CD4-positive, alpha-beta T cell (primary cell): ENCODE results near the gene MEGF11. TPM values are rescaled to one million over a fixed set of nuclear protein-coding genes. Genes with fewer than 3 reads are reported as not detected.
"Not testable (repeated sequence)": the region's sequence is repeated elsewhere in the genome, so short reads cannot be mapped to it uniquely, and the experiment has no call there.

ENCODE experiments used
- ATAC-seq: fragments of 200-7000 bp; cut with Tn5 transposase; one replicate; pipeline ENCODE4 v1.10.0; 2022; ENCODE audit warnings: mild to moderate bottlenecking; ENCODE audit not compliant: poor library complexity
- CTCF ChIA-PET: fragments of 350-600 bp; sonication (Branson Sonifier 250); formaldehyde crosslinking; loops from one replicate; lab custom pipeline; 2021; ENCODE audit warnings: antibody characterized with exemption, inconsistent platforms; lab: Charles Lee
- POLR2A ChIA-PET: fragments of 350-600 bp; sonication (Branson Sonifier 250); formaldehyde crosslinking; loops from one replicate; lab custom pipeline; 2021; ENCODE audit warnings: antibody characterized with exemption, inconsistent platforms; lab: Charles Lee
- DNase-seq, 14 experiments: peaks; one replicate each; pipeline ENCODE4 v3.0.0-alpha.2; 2013 to 2020; ENCODE audit warnings: mixed read lengths in 2 of 14
- H3K27ac ChIP-seq, 2 donors: one replicate each; pipeline versions ENCODE4 v1.5.1 to v1.7.0; 2013; ENCODE audit warnings: low read length in 2 of 2, low read depth in 1 of 2, mild to moderate bottlenecking in 1 of 2
- H3K27me3 ChIP-seq, 2 experiments: 1 replicate in 1 of 2; 2 replicates in 1 of 2; pipeline versions ENCODE4 v1.6.1 to v1.7.0; 2013; ENCODE audit warnings: low read length in 2 of 2, control low read depth in 1 of 2, mild to moderate bottlenecking in 1 of 2, moderate library complexity in 1 of 2; ENCODE audit not compliant: insufficient read depth in 2 of 2, control insufficient read depth in 1 of 2
- H3K36me3 ChIP-seq: one replicate; pipeline ENCODE4 v1.6.1; 2013; ENCODE audit warnings: low read length, control low read depth; ENCODE audit not compliant: insufficient read depth
- H3K4me1 ChIP-seq: one replicate; pipeline ENCODE4 v1.6.1; 2013; ENCODE audit warnings: low read length, control low read depth; ENCODE audit not compliant: insufficient read depth
- H3K4me3 ChIP-seq: one replicate; pipeline ENCODE4 v1.5.1; 2013; ENCODE audit warnings: mild to moderate bottlenecking, low read length, moderate library complexity
- H3K9me3 ChIP-seq, 2 experiments: 1 replicate in 1 of 2; 2 replicates in 1 of 2; pipeline versions ENCODE4 v1.6.1 to v1.7.0; 2013; ENCODE audit warnings: low read length in 2 of 2, mild to moderate bottlenecking in 2 of 2, control low read depth in 1 of 2, moderate library complexity in 1 of 2; ENCODE audit not compliant: control insufficient read depth in 1 of 2, insufficient read depth in 1 of 2
- H3K27ac Mint-ChIP-seq: one replicate; pipeline ENCODE4 v1.8.0; 2020; ENCODE audit warnings: mixed read lengths
- H3K27me3 Mint-ChIP-seq: one replicate; pipeline ENCODE4 v1.8.0; 2021; ENCODE audit warnings: mixed read lengths
- H3K36me3 Mint-ChIP-seq: one replicate; pipeline ENCODE4 v1.8.0; 2021; ENCODE audit warnings: low read depth, mixed read lengths
- H3K4me1 Mint-ChIP-seq: one replicate; pipeline ENCODE4 v1.8.0; 2021; ENCODE audit warnings: low read depth, mixed read lengths
- H3K4me3 Mint-ChIP-seq: one replicate; pipeline ENCODE4 v1.8.0; 2020; ENCODE audit warnings: mild to moderate bottlenecking, mixed read lengths
- H3K9me3 Mint-ChIP-seq: one replicate; pipeline ENCODE4 v1.8.0; 2020; ENCODE audit warnings: mixed read lengths
- CTCF ChIP-seq: fragments of 200-600 bp; IDR thresholded peaks from one replicate; pipeline ENCODE4 v1.8.0; 2022; ENCODE audit warnings: antibody characterized with exemption, mild to moderate bottlenecking
- intact Hi-C, 2 experiments: fragments of 100-400 bp; cut with DNase I in 1 of 2; cut with micrococcal nuclease in 1 of 2; formaldehyde crosslinking; loops; one replicate each; pipeline versions ENCODE4 v1.15.1 to v1.9.0; 2023 to 2025; cut with DNase I, micrococcal nuclease
- total RNA-seq, 174 experiments: library from RNA in 2 of 174; stranded (reverse) in 2 of 174; gene quantifications; one replicate each; pipeline ENCODE4 v1.2.3 and lab custom pipeline; 2021 to 2026

MEGF11 gene
- total RNA-seq, 2 experiments from 2014 or later = not detected

GRCh38 chr15:66246937-66247336, 6.6 kb downstream of the MEGF11 start:
- no peak for TF ChIP-seq CTCF
- H3K9me3 Mint-ChIP-seq = no peaks in the 10 kb centered on the region
- H3K4me1 Mint-ChIP-seq = no peaks in the 10 kb centered on the region
- ChIA-PET POLR2A (no interaction called here), CTCF (no interaction called here)
- ATAC-seq (no peak), DNase-seq (no peak)
- H3K27me3 ChIP-seq = peaks cover 24 to 29% of the 10 kb centered on the region in 2 experiments
- no peaks in the 10 kb centered on the region for H3K36me3 Mint-ChIP-seq
- H3K27ac Mint-ChIP-seq = no peak overlapping the region
- intact Hi-C loops = loop anchor here in 1 of 2 experiments (5.0 kb wide), 1 partner anchor 250 kb away; the partner anchor contains the start of gene SNAPC5
- H3K36me3 ChIP-seq = no peaks in the 10 kb centered on the region
- H3K4me1 ChIP-seq = peaks cover 8% of the 10 kb centered on the region
- no peak overlapping the region for H3K27ac ChIP-seq
- peaks cover 65% of the 10 kb centered on the region for H3K27me3 Mint-ChIP-seq
- H3K4me3 Mint-ChIP-seq = no peak overlapping the region
- H3K4me3 ChIP-seq = no peak overlapping the region
- H3K9me3 ChIP-seq = no peaks in the 10 kb centered on the region

- peaks cover 16 to 17% of the 10 kb centered on the region in 2 experiments for H3K27me3 ChIP-seq
- ATAC-seq, H3K4me1 Mint-ChIP-seq, H3K9me3 Mint-ChIP-seq, H3K4me1 ChIP-seq, H3K9me3 ChIP-seq, POLR2A ChIA-PET, H3K27ac ChIP-seq, H3K36me3 Mint-ChIP-seq, H3K27ac Mint-ChIP-seq, H3K36me3 ChIP-seq, H3K4me3 Mint-ChIP-seq, CTCF ChIA-PET, DNase-seq, H3K4me3 ChIP-seq: not testable (repeated sequence)
- intact Hi-C loops = loop anchor here in 1 of 2 experiments (5.0 kb wide), 1 partner anchor 251 kb away; the partner anchor contains the start of gene SNAPC5
- H3K27me3 Mint-ChIP-seq = peaks cover 60% of the 10 kb centered on the region
Measured at GRCh38 chr15:66245832-66246231, 7.7 kb downstream of the MEGF11 start.

GRCh38 chr15:66241908-66242285, 11.7 kb downstream of the MEGF11 start:
- Histone ChIP-seq H3K27ac (no peak overlapping the region), H3K4me1 (no peaks in the 10 kb centered on the region), H3K9me3 (no peaks in the 10 kb centered on the region), H3K27me3 (peaks cover 3 to 5% of the 10 kb centered on the region in 2 experiments), H3K4me3 (no peak overlapping the region), H3K36me3 (no peaks in the 10 kb centered on the region)
- no peaks in the 10 kb centered on the region for H3K36me3 Mint-ChIP-seq
- H3K27ac Mint-ChIP-seq = no peak overlapping the region
- DNase-seq (no peak), ATAC-seq (no peak)
- CTCF ChIA-PET = no interaction called here
- POLR2A ChIA-PET = no interaction called here
- no peak overlapping the region for H3K4me3 Mint-ChIP-seq
- H3K9me3 Mint-ChIP-seq = no peaks in the 10 kb centered on the region
- peaks cover 35% of the 10 kb centered on the region for H3K27me3 Mint-ChIP-seq
- no peaks in the 10 kb centered on the region for H3K4me1 Mint-ChIP-seq
- TF ChIP-seq CTCF = no peak
- intact Hi-C loops = no loop called here
